NCI-H1105 (cell line): ENCODE results near the gene S1PR5.
A peak's percentile ranks its signal among the peaks of the same experiment; 100 is the strongest.
"Not testable (repeated sequence)": the region's sequence is repeated elsewhere in the genome, so short reads cannot be mapped to it uniquely, and the experiment has no call there.

Source experiments
- DNase-seq: peaks from one replicate; lab custom pipeline; 2025; lab: John Stamatoyannopoulos, UW

The S1PR5 gene, protein sequence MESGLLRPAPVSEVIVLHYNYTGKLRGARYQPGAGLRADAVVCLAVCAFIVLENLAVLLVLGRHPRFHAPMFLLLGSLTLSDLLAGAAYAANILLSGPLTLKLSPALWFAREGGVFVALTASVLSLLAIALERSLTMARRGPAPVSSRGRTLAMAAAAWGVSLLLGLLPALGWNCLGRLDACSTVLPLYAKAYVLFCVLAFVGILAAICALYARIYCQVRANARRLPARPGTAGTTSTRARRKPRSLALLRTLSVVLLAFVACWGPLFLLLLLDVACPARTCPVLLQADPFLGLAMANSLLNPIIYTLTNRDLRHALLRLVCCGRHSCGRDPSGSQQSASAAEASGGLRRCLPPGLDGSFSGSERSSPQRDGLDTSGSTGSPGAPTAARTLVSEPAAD

GRCh38 chr19:10517361-10517759 lies at the start of gene S1PR5:
Gene S1PR5, minus strand, starts transcription at chr19:10517447. Its CDS starts 2,436 bp downstream, at chr19:10515011.
- DNase-seq, result peak; percentile 58

DNA sequence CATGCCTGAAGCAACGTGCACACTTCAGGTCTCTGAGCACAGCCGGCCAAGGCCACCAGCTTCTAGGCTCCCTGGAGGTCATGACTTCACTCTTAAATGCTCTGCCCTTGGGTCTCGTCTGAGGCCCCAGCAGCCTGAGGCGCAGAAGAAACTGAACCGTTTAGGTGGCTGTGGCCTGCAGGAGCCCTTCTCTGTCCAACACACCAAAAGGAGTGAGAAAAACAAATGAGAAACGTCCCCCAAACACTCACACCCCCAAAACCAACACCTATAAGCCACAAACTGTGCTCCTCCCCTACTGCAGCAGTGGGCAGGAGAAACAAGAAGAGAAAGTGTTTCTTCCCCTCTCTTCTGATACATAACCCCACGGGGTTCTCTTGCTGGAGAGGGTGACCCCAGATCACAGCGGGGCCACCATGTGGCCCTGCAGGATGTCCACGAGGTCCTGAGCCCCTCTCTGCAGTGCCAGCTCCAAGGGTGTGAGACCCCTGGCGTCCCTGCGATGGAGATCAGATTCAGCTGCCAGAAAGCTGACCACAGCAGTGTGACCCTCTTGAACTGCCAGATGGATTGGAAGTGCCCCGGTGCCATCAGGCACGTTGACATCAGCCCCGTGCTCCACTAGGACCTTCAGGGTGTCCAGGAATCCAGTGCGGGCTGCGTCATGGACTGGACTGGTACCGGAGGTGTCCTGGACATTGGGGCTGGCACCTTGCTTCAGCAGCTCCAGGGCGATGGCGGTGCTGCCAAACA lies 49.6 kb upstream of the S1PR5 start:
- DNase-seq, result no peak

GRCh38 chr19:10566408-10566657 lies 49.1 kb upstream of the S1PR5 start:
- DNase-seq, result no peak

DNA sequence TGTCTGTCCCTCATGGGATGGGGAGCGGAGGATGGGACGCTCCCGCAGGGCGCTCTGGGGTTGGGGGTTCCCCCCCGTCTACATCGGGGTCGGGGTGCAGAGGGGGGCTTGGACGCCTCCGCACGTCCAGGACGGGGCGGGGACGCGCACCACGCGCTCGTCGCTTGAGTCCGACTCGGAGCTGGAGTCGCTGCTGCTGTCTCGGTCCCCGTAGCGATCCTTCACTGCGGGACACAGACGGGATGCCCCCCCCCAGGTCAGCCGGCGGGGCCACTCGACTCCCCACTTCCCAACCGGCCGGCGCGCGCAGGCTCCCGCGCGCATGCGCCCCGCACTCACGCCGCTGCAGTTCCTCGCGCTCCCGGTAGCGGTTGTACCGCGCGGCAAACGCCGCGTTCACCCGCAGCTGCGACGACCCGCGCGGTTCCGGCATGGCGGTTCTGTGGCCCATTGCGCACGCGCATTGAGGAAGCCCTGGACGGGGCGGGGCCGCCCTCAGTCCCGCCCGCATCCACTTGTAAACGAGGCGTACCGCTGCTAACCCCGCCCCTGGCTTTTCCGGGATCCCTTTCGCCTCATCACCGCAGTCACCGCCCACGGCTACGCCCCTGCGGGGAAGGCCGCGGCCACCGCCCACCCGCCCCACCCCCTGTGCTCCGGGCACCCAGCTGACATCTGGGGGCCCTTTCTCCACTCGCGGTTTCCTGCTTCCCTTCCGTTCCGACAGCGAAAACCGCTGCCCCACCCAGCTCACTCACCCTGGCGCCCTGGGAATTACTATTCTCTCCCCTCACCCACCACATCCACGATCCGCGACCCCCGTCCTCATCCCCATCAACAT lies 48.5 kb upstream of the S1PR5 start, which contains the start of gene KRI1:
TSS of gene KRI1 (minus strand) at position 444 of the 841 bp plus-strand sequence. CDS start at position 433, 11 bp downstream.
- DNase-seq, result peak; percentile 93

GRCh38 chr19:10565028-10565566 lies 47.9 kb upstream of the S1PR5 start:
- peak; percentile 57 for DNase-seq

- no peak for DNase-seq
Measured at GRCh38 chr19:10562609-10563008, 45.4 kb upstream of the S1PR5 start.

GRCh38 chr19:10560154-10560553 lies 42.9 kb upstream of the S1PR5 start:
- DNase-seq, result no peak

DNA sequence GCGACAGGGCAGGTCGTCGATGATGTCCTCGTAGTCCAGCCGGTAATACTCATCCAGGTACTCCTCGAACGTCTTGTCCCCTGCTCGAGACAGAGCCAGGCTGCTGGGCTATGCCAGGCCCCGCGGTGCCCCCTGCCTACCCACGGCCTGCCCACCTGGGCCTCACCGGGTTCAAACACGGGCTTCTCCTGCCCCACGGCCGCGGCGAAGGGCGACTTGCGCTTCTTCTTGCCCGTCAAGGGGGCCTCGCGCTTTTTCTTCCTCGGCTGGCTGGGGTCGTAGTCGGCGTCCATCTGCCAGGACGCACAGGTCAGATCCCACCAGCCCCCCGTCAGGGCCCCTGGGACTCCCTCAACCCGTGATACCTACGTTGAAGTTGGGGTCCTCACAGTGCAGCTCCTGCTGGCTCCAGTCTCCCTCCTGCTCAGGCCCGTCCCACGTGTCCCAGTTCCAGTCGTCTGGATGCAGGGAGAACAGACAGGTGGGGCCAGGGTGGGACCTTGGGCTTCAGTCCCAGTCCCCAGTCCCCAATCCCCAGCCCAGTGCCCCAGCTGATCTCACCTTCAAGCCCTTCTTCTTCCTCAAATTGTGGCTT lies 40.5 kb upstream of the S1PR5 start:
- DNase-seq, result no peak

- no peak for DNase-seq
Measured at GRCh38 chr19:10555610-10555973, 38.3 kb upstream of the S1PR5 start.

GRCh38 chr19:10554760-10555609 lies 37.7 kb upstream of the S1PR5 start:
- DNase-seq, result no peak

DNA sequence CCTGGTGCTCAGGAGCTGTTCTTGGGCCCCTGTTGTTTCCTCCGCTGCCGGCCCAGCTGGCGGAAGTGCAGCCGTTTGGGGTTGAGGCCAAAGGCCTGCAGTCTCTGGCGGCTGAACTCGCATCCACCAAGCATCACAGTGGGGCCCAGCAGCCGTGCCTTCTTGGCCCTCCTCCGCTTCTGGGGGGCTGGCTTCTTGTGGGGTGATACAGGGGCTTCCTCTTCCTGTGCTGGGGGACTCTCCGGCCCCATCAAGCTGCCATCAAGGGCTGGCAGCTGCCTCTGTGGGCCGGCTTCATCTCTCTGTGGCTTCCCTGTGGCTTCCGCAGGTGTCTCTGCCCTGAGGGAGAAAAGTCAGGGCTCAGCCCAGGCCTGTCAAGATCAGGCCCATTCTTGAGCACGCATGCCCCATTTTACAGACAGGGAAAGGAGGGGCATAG lies 36.7 kb upstream of the S1PR5 start:
- no peak for DNase-seq

DNA sequence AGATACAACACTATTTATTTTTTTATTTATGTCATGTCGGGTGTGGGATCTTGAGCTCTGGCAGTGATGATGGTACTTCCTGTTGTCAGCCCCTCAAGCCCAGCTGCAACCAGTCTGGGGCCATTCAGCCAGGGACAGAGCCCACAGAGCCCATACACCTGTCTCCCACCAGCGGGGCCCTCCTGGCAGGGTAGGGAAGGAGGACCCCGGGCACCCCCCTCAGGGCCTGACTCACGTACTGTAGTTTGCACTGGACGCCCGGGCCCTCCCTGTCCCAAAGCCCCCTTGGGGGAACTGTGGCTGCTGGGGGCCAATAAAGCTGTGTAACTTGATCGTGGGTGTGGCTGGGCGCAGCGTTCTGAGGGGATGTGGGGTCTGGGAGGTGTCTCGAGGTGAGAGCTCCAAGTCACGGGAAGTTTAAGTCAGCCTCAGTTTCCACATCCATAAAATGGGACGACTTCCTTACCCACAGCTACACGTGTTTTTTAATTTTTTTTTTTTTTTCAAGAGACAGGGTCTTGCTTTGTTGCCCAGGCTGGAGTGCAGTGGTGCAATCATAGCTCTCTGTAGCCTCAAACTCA lies 35.9 kb upstream of the S1PR5 start:
- DNase-seq, result no peak

DNA sequence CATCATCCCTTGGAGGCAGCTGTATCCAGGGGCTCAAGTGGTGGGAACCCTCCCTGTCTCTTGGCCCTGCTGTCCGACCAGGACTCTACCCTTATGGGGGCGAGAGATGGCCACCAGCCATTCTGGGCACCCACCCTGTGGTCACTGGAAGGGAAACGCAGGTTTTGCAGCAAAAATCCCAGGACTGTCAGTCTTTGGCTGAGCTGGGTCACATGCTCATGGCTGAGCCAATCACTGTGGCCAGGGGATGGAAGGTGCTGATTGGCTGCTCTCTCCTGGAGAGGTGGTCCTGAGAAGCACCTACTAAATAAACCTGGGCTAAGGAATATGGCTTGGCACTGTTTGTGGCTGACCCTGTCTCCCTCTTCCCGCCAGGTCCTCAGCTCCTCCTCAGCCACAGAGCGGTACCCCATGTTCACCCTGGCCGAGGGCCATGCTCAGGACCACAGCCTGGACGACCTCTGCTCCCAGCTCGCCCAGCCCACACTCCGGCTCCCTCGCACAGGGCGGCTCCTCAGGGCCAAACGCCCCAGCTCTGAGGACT lies 35.3 kb upstream of the S1PR5 start:
- DNase-seq, result no peak

GRCh38 chr19:10551698-10552301 lies 34.6 kb upstream of the S1PR5 start:
- no peak for DNase-seq

- not testable (repeated sequence) for DNase-seq
Measured at GRCh38 chr19:10551006-10551405, 33.8 kb upstream of the S1PR5 start.

DNA sequence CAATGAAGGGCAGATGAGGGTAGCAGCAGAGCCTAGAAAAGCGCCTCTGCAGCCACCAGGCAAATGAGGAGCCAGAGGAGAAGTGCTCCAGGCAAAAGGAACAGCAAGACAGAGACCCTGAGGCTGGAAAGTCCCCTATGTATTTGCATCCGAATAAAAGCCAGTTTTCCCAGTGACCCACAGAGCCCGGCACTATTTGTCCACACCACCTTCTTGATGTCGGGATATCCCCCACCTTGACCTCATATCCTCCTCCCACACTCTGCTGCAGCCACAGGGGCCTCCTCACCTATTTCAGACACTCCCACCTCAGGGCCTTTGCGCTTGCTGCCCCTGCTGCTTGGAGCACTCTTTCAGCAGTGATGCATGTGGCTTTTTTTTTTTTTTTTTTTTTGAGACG lies 33.1 kb upstream of the S1PR5 start:
- DNase-seq, result no peak

GRCh38 chr19:10549733-10550132 lies 32.5 kb upstream of the S1PR5 start:
- no peak for DNase-seq

GRCh38 chr19:10548746-10549276 lies 31.6 kb upstream of the S1PR5 start:
- DNase-seq, result no peak

DNA sequence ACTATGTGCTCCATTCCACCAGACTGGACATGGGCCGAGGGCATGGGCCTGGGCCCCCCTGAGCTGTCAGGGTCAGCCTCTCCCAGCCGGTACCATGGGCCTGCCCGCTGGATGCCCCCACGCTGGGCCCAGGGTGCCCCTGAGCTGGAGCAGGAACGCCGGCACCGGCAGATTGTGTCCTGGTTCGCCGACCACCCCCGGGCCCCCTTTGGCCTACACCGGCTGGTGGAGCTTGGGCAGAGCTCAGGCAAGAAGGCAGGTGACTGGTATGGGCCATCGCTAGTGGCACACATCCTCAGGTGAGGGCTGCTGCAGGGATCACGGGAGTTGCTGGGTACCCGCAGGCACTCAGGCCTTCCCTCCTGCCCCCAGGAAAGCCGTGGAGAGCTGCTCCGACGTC lies 29.6 kb upstream of the S1PR5 start:
- no peak for DNase-seq
